Lower leg skin (tissue), 3 donors: ENCODE data around the gene NKIRAS1.
"Not testable (repeated sequence)": the region's sequence is repeated elsewhere in the genome, so short reads cannot be mapped to it uniquely, and the experiment has no call there.

Experiments used
- CTCF ChIP-seq, 3 donors: fragments of 450-650 bp; IDR thresholded peaks; one replicate each; pipeline ENCODE4 v1.5.1; 2016; ENCODE audit warnings: antibody characterized with exemption in 3 of 3, mild to moderate bottlenecking in 3 of 3, moderate library complexity in 2 of 3
- POLR2A ChIP-seq, 2 donors: fragments of 450-650 bp; IDR thresholded peaks; one replicate each; pipeline ENCODE4 v1.6.1; 2016 to 2017; ENCODE audit warnings: antibody characterized with exemption in 2 of 2, mild to moderate bottlenecking in 1 of 2, moderate library complexity in 1 of 2

GRCh38 chr3:23849462-23849861, 67.3 kb downstream of the NKIRAS1 start:
- TF ChIP-seq CTCF, POLR2A (IDR thresholded peaks at IDR 0.05): not testable (repeated sequence)
